NCI-H187 (cell line): ENCODE measurements around the gene PRDM2.
"Not testable (repeated sequence)": the region's sequence is repeated elsewhere in the genome, so short reads cannot be mapped to it uniquely, and the experiment has no call there.

ENCODE experiments used
- DNase-seq, 2 experiments: peaks; one replicate each; lab custom pipeline; 2025; lab: John Stamatoyannopoulos, UW

Gene PRDM2, protein sequence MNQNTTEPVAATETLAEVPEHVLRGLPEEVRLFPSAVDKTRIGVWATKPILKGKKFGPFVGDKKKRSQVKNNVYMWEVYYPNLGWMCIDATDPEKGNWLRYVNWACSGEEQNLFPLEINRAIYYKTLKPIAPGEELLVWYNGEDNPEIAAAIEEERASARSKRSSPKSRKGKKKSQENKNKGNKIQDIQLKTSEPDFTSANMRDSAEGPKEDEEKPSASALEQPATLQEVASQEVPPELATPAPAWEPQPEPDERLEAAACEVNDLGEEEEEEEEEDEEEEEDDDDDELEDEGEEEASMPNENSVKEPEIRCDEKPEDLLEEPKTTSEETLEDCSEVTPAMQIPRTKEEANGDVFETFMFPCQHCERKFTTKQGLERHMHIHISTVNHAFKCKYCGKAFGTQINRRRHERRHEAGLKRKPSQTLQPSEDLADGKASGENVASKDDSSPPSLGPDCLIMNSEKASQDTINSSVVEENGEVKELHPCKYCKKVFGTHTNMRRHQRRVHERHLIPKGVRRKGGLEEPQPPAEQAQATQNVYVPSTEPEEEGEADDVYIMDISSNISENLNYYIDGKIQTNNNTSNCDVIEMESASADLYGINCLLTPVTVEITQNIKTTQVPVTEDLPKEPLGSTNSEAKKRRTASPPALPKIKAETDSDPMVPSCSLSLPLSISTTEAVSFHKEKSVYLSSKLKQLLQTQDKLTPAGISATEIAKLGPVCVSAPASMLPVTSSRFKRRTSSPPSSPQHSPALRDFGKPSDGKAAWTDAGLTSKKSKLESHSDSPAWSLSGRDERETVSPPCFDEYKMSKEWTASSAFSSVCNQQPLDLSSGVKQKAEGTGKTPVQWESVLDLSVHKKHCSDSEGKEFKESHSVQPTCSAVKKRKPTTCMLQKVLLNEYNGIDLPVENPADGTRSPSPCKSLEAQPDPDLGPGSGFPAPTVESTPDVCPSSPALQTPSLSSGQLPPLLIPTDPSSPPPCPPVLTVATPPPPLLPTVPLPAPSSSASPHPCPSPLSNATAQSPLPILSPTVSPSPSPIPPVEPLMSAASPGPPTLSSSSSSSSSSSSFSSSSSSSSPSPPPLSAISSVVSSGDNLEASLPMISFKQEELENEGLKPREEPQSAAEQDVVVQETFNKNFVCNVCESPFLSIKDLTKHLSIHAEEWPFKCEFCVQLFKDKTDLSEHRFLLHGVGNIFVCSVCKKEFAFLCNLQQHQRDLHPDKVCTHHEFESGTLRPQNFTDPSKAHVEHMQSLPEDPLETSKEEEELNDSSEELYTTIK (N-terminal part only)

DNA sequence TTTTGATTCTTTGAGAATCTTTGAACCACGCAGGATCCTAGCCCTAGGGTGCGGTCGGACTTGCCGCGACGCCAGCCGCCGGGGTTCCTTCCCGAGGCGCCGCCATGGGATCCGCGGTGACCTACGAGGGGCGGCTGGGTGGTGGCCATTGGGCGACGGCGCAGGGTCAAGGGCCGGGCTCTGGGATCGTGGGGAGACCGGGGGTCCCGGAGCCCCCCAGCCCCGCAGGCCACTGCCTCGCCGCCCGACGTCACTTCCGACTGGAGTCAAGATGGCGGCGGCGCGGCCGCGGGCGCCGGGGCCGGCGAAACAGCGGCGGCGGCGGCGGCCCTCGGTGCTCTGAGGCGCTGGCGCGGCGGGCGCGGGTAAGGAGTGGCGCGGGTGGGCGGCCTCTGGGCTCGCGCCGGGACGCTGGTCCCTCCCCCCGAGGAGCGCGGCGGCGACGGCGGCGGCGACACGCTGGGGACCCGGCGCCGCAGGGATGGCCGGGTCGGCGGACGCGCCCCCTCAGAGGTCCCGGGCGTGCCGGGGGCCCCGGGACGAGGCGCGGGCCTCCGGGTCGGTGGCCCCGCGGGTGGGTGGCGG lies at the start of gene PRDM2:
PRDM2 (plus strand) TSS at position 253 of the 585 bp plus-strand sequence. CDS start 15,418 bp downstream, outside the sequence.
- DNase-seq = peak in 1 of 2 experiments; percentile 12

DNA sequence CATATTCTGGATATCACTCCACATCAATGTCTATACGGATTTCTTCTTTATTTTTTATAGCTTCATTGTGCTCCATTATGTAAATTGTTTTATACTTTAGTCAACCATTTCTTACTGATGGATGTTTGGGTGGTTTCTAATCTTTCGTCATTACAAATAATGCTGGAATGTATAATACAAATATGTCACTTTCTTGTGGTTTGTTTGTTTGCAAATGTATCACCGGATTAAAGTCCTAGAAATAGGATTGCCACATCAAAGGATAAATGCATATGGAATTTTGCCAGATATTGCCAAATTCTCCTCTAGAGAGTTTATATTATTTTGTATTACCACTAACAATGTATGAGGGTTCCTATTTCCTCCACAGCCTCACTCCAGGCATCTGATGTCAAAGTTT lies 48.7 kb upstream of the PRDM2 start:
- DNase-seq = no peak

DNA sequence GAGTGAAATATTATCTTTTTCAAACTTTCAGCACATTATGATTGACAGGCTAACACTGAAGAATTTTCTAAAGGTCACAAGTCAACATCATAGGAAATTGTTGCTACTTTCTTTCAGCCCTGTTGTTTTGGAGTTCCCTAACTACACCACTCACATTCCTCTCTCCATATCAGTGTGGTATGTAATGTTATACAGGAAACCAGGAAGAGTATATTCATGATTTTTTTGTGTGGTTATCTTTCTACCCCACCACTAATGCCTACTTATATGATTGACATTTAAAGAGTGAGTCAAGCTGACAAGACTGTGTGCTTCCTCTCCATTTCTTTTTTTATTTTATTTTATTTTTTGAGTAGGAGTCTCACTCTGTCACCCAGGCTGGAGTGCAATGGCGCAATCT lies 47.8 kb upstream of the PRDM2 start:
- DNase-seq = no peak

DNA sequence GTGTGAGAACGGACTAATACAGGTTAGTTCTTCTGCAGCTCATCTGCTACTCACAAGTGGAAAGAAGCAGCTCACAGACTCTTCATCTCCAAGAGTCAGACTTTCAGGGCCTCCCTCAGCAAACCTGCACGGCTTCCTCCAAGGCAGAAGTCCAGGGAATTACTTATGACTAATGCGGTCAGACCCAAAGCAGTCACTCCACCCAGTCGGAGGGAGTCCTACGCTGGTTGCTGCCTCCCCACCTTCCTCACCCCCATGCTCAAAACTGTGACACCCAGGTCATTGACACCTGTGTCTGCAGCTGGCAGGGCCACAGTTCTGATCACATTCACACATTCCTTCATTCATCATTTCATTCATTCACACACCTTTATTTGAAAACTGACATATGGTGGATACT lies 38.4 kb upstream of the PRDM2 start:
- DNase-seq = no peak

DNA sequence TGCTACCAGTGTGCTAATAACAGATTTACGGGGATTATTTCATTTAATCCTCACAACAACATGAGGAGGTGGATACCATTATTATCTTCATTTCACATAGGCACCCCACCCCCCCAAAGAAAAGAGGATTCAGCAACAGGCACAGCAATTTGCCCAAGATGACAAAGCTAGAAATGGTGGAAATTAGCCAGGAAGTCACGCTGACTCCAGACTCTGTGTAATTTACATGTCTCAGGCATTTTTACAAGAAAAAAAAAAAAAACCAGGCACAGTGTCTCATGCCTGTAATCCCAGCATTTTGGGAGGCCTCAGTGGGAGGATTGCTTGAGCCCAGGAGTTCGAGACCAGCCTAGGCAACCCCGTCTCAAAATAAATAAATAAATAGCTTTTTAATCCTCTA lies 37.5 kb upstream of the PRDM2 start:
- no peak for DNase-seq

DNA sequence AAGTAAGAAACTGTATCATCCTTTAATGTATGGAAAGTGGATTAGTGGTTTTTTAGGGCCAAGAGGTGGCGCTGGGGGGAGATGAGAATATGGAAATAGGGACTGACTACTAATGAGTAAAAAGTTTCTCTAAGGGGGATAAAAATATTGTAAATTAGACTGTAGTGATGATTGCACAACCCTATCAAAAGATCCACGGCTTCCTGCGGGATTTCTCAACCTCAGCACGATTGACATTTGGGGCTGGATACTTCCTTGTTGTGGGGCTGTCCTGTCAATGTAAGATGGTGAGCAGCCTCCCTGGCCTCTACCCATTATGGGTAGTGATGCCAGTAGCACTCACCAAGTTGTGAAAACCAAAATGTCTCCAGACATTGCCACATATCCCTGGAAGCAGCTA lies 36.0 kb upstream of the PRDM2 start:
- no peak for DNase-seq

DNA sequence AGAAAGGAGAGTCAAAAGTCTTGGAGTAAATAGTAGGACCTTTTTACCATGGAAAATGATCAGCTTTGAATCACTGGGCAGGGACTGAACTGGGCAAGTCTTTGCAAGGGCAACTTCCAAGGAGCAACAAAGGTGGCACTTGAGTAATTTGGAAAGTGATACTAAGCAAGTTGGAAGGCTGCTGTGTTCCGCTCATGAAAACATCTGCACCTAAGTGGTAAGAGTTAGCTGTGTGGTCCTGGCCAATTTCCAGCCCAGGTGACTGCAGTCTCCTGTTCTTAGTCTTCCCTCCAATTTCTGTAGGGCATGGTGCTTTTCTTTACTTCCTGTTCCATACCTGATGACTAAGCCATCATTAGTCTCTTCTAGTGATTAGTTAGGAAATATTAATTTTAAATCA lies 35.5 kb upstream of the PRDM2 start:
- no peak for DNase-seq

DNA sequence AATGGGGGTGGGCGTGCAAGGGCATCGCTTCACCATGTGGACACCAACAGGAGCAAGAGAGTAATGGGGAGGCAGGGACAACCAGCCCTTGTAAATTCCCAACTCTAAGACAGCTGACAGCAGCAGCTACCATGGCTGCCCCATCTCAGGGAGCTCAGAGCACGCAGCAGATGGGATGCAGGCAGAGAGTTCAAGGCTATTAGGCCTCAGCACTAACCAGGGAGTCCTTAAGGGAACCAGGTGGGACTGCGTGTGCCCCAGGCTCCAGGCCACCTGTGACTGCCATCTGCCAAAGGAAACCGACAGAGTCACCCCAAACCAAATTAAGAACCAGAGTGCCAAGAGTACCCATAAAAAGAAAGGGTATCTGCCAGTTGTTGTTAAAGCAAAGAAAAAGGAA lies 33.7 kb upstream of the PRDM2 start:
- DNase-seq = no peak

DNA sequence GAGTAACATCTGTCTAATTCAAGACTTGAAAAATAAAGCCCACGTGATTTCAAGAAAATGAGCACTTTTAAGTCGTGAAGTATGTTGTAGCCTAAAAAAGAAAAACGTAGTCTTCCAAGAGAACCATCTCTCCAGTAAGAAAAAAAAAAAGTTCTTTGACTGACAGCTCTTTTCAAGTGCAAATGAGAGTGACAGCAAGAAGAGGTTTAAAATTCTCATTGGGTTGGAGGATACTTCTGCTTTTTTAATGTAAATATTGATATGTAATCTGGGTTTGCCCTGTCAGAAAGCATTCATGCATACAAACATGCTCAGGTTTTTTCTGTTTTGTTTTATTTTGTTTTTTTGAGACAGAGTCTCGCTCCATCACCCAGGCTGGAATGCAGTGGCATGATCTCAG lies 32.3 kb upstream of the PRDM2 start:
- no peak for DNase-seq

DNA sequence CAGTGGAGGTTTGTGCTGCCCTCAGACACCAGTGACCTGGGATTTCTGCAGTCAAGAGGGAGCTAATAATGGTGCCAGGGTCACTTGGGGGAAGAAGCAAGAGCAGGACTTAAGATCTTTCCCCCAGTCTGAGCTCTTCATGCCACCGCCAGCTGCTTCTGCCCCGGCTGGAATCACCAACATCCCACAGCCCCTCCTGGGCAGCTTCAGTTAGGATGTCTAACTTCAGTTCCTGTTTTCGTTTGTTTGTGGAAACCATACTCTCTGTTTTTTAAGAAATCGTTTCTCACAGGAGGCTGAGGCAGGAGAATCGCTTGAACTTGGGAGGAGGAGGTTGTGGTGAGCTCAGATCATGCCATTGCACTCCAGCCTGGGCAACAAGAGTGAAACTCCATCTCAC lies 25.6 kb upstream of the PRDM2 start:
- DNase-seq = no peak

DNA sequence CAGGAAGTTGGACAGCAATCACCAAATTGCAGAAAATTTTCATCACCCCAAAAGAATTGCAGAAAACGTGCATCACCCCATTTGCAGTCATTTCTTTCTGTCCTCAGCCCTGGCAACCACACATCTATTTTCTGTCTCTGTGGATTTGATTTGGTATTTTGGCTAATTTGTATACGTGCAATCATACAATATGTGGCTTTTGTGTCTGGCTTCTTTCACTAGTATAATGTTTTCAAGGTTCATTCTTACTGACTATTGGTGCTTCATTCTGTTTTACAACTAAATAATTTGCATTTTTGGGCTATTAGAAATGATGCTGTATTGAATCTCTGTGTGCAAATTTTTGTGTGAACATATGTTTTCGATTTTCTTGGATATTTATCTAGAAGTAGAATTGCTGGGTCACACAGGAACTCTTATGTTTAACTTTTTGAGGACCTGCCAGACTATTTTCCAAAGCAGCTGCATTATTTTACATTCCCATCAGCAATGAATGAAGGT lies 24.8 kb upstream of the PRDM2 start:
- no peak for DNase-seq

DNA sequence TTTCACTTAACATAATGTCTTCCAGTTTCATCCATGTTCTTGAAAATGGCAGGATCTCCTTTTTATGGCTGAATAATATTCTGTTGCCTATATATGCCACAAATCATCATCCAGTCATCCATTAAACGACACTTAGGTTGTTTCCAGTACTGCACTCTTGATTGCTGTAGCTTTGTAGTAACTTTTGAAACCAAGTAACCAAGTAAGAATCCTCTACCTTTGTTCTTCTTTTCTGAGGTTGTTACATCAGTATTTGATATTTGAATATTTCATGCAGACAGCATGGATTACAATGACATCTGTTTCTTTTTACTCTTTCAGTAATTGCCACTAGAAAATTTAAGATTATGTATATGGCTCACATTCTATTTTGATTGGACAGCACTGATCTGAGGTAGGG lies 22.1 kb upstream of the PRDM2 start:
- no peak for DNase-seq

DNA sequence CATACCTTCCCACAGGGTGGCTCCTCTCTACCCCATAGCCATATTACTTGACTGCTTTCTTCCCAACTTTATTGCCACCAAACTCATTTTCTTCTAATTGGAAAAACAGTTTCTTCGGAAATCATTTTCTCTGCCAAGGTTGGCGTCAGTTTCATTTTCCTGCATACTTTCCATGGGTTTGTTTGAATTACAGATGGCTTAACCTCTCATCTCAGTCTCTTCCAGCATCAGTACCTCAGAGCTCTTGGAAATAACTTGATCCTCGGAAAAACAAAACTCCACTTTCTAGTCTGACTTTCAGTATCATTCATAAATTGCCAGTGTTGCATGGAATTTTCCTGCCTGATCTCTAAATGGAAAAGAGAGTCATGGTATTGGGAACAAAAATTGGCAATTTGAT lies 20.3 kb upstream of the PRDM2 start:
- DNase-seq = no peak

DNA sequence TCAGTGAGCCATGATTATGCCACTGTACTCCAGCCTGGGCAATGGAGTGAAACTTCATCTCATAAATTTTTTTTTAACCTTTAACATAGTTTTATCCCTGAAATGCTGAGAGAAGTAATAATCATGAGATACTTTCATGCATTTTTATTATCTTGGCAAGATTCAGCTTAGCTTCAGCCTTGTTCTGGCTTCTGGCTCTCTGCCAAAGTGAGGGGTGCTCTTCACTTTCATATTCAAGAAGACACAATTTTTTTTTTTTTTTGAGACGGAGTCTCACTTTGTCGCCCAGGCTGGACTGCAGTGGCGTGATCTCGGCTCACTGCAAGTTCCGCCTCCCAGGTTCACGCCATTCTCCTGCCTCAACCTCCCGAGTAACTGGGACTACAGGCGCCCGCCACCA lies 19.4 kb upstream of the PRDM2 start:
- DNase-seq = not testable (repeated sequence)

DNA sequence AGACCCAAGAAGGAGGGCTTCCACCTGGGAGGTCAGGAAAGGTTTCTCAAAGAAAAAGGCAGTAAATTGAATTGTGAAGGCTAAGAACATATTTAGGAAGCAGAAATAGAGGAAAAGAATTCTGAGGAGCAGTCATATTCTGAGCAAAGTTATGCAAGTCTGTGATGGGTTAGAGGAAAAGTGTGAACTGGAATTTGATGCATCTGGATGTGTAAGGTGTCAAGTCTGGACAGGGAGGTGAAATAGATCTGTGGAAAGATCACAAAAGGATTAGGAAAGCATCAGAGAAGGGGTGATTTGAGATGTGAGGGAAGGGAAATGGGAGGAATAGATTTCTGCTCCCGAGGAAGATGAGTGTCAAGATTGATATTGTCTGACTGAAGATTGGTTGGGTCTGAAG lies 18.1 kb upstream of the PRDM2 start:
- DNase-seq = no peak

DNA sequence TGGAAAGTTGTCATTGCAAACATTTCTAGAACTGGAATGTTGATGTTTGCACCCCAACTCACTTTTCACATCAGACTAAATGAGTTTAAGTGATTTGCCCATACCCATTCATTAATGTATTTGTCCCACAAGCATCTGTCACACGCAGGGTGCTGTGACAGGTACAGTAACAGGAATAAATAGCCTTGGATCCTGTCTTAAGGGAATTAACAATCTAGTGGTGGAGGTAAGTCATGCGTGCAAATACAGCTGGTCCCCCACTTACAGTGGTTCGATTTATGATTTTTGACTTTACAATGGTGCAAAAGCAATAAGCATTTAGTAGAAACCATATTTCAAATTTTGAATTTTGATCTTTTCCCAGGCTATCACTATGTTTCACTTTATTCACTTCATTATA lies 17.5 kb upstream of the PRDM2 start:
- no peak for DNase-seq

DNA sequence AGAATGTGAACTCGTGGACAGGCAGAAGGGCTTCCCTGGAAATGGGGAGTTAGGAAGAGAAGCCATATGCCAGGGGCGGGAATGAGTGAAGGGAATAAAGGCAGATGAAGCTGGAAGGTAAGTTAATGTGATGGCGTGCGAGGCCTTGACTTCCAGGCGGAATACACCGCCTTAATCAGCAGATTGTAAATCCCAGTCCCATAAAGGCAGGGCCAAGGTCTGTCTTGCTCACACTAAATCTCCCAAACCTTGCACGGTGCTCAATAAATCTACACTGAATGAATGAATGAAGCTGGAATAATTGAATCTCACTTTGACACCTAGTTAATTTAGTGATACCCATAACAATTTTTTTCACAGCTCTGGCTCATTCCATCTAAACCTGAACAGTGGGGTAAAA lies 16.8 kb upstream of the PRDM2 start:
- DNase-seq = no peak

DNA sequence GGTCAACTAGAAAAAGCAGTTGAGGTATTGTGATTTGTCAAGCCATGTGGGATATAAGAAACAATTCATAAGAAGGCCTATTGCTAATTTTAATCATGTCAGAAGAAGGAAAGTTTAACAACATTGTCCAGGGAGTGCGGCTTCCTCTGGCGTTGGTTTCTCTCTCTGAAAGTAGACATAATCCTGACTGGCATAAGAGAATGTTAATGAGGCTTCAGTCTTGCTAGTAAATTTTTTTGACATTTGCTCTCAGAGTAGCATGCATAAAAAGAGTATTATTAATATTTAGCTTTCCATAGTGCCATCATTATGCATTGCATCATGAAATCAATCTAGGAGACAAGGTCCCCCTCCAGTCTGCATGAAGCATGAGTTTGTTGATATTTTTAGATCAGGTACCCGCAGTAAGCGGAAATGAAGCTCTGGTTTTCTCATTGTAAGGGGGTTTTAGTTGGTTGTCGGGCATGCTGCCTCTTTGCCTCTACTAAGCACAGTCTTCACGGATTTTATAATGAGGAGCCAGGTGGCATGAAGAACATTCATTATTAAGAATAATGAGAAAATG lies 12.8 kb upstream of the PRDM2 start:
- no peak for DNase-seq

DNA sequence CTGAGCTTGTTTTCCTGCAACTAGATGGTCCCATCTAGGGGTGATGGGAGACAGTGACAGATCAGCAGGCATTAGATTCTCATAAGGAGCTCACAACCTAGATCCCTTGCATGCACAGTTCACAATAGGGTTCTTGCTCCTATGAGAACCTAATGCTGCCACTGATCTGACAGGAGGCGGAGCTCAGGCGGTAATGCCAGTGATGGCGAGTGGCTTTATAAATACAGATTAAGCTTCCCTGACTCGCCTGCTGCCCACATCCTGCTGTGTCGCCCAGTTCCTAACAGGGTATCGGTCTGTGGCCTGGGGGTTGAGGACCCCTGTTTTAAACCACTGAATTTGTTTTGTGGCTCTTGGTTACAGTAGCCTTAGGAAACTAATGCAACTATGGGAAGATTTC lies 6.9 kb upstream of the PRDM2 start:
- not testable (repeated sequence) for DNase-seq

DNA sequence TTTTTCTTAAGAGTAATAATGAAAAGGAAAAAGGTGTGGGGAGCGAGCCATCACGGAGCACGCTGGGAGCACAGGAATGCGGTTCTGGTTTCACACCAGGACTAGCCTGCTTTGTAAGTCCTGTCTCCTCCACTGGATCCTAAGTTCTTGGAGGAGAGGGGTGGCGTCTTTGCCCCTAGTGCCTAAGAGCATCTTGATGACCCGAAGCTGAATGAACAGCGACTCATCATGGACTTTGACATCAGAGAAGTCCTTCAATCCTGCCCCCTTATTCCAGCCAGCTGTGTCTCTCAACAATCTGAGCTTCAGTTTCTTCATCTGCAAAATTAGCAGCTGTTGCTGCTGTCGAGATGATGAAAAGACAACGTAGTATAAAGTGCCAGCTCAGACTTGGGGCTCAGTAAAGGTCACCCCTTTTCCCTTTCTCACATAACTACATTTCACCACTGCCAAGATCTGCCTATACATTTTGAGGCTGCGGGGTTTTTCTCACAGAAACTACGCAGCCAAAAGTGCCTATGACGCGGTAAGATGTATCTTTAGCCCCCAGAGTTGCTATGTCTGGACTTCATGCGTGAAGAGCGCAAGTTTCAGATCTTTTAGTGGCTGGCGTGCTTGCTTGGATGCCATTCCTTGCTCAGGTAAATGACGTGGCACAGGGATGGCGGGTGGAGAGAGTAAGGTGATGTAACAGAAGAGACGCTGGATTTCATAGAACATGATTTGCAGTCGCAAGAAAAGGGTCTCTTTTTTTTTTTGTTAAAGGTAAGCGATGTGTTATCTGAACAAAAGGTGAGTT lies 4.9 kb upstream of the PRDM2 start:
- no peak for DNase-seq

DNA sequence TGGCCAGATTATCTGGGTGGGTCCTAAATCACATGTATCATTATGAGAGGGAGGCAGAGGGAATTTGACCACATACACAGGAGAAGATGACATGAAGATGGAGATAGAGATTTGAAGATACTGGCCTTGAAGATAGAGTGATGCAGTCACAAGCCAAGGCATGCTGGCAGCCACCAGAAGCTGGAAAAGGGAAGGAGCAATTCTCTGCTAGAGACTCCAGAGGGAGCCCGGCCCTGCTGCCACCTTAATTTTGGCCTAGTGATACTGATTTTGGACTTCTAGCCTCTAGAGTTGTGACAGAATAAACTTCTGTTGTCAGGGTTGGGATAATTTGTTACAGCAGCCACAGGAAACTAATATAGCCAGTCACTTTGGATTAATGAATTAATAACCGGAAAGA lies 2.2 kb upstream of the PRDM2 start:
- DNase-seq = no peak
